Fibroblast of skin of scalp (primary cell): ENCODE data around the gene KLHL7.
"Not testable (repeated sequence)": the region's sequence is repeated elsewhere in the genome, so short reads cannot be mapped to it uniquely, and the experiment has no call there.

Experiments used
- DNase-seq: peaks from one replicate; pipeline ENCODE4 v3.0.0-alpha.2; 2013

The KLHL7 gene

GRCh38 chr7:23218196-23218595 is 112.6 kb downstream of the KLHL7 start:
- DNase-seq, result no peak

GRCh38 chr7:23220690-23221305 is 115.2 kb downstream of the KLHL7 start:
- no peak for DNase-seq

GRCh38 chr7:23222439-23223030 is 117.0 kb downstream of the KLHL7 start:
- no peak for DNase-seq

GRCh38 chr7:23224364-23224763 is 118.8 kb downstream of the KLHL7 start:
- DNase-seq, result not testable (repeated sequence)

GRCh38 chr7:23226844-23227450 is 121.4 kb downstream of the KLHL7 start:
- DNase-seq, result no peak
